Head of caudate nucleus (tissue), 42 donors: ENCODE results near the gene PIGQ.

Experiments used
- DNase-seq, 42 donors: peaks; one replicate each; pipeline versions ENCODE4 v3.0.0 to v3.0.0-alpha.2; 2020 to 2021; ENCODE audit warnings: mixed read lengths in 7 of 42
- intact Hi-C: fragments of 100-400 bp; cut with DNase I; formaldehyde crosslinking; loops from one replicate; pipeline ENCODE4 v1.15.0; 2022

PIGQ gene

GRCh38 chr16:549544-550263 lies 20.1 kb upstream of the PIGQ start:
- intact Hi-C loops = no loop called here
- no peak for DNase-seq

GRCh38 chr16:551210-551609 lies 18.6 kb upstream of the PIGQ start:
- intact Hi-C loops = no loop called here
- DNase-seq = no peak

GRCh38 chr16:552171-552570 lies 17.6 kb upstream of the PIGQ start:
- no peak for DNase-seq
- intact Hi-C loops = no loop called here

GRCh38 chr16:553601-554296 lies 16.0 kb upstream of the PIGQ start:
- intact Hi-C loops = no loop called here
- DNase-seq = no peak

GRCh38 chr16:554297-554621 lies 15.5 kb upstream of the PIGQ start:
- intact Hi-C loops = no loop called here
- no peak for DNase-seq

- no peak for DNase-seq
Observed at GRCh38 chr16:554640-555365, 15.0 kb upstream of the PIGQ start.

GRCh38 chr16:555528-556473 lies 14.0 kb upstream of the PIGQ start:
- intact Hi-C loops = no loop called here
- DNase-seq = no peak

More at GRCh38 chr16:554640-555365, 15.0 kb upstream of the PIGQ start:
- intact Hi-C loops = no loop called here

GRCh38 chr16:556474-557173 lies 13.1 kb upstream of the PIGQ start:
- intact Hi-C loops = no loop called here
- no peak for DNase-seq

- intact Hi-C loops = no loop called here
- DNase-seq = no peak
Observed at GRCh38 chr16:557463-558297, 12.1 kb upstream of the PIGQ start.

GRCh38 chr16:558298-559020 lies 11.3 kb upstream of the PIGQ start:
- intact Hi-C loops = no loop called here
- DNase-seq = no peak

- intact Hi-C loops = no loop called here
- no peak for DNase-seq
Observed at GRCh38 chr16:559021-559380, 10.8 kb upstream of the PIGQ start.

GRCh38 chr16:559411-560203 lies 10.2 kb upstream of the PIGQ start:
- no peak for DNase-seq
- intact Hi-C loops = no loop called here

- intact Hi-C loops = no loop called here
- no peak for DNase-seq
Observed at GRCh38 chr16:560204-560700, 9.5 kb upstream of the PIGQ start, which contains the start of gene PRR35. TSS of gene PRR35 (plus strand) at chr16:560394. CDS start at chr16:563295, 2,901 bp downstream.

- intact Hi-C loops = no loop called here
- no peak for DNase-seq
Observed at GRCh38 chr16:560701-561412, 8.9 kb upstream of the PIGQ start.

- intact Hi-C loops = no loop called here
- no peak for DNase-seq
Observed at GRCh38 chr16:561413-561794, 8.4 kb upstream of the PIGQ start.
